HEK293 (cell line): ENCODE measurements around the gene CENPK.

Experiments used
- CTCF ChIA-PET: fragments of 350-600 bp; formaldehyde crosslinking; extraction: SDS; loops from one replicate; lab custom pipeline; 2021; ENCODE audit warnings: antibody characterized with exemption; lab: Yijun Ruan, JAX
- POLR2A ChIA-PET: fragments of 300-600 bp; formaldehyde crosslinking; extraction: SDS; loops from one replicate; lab custom pipeline; 2020; ENCODE audit warnings: antibody characterized with exemption, inconsistent platforms; lab: Yijun Ruan, JAX
- H3K27ac ChIP-seq: fragments of 200-500 bp; sonication (Bioruptor generic); 2 replicates; pipeline ENCODE4 v1.5.1; 2014; ENCODE audit warnings: low read depth, low read length, control low read depth, inconsistent platforms; ENCODE audit errors: extremely low read depth
- H3K36me3 ChIP-seq, 2 experiments: fragments of 200-500 bp in 1 of 2; sonication (Bioruptor generic) in 1 of 2; 1 replicate in 1 of 2; 2 replicates in 1 of 2; pipeline ENCODE4 v1.5.1; 2014 to 2017; ENCODE audit warnings: inconsistent platforms in 2 of 2, low read length in 2 of 2; ENCODE audit not compliant: control insufficient read depth in 2 of 2, insufficient read depth in 1 of 2
- H3K4me1 ChIP-seq: fragments of 200-500 bp; sonication (Bioruptor generic); 2 replicates; pipeline ENCODE4 v1.5.1; 2014; ENCODE audit warnings: mild to moderate bottlenecking, low read length, inconsistent platforms; ENCODE audit not compliant: control insufficient read depth, insufficient read depth
- H3K4me3 ChIP-seq: 2 replicates; pipeline ENCODE4 v1.5.1; 2011; ENCODE audit warnings: low read depth, mild to moderate bottlenecking, control low read depth, low read length, moderate library complexity
- H3K9me3 ChIP-seq: fragments of 200-500 bp; sonication (Bioruptor generic); 2 replicates; pipeline ENCODE4 v1.5.1; 2014; ENCODE audit warnings: low read depth, low read length, inconsistent platforms; ENCODE audit not compliant: control insufficient read depth, insufficient read depth
- FEZF1 ChIP-seq: fragments of 450-650 bp; formaldehyde crosslinking; IDR thresholded peaks from 2 replicates; pipeline ENCODE4 v1.5.1; 2016; ENCODE audit warnings: missing biosample characterization, missing genetic modification characterization
- GFI1B ChIP-seq: fragments of 450-650 bp; formaldehyde crosslinking; IDR thresholded peaks from 2 replicates; pipeline ENCODE4 v1.5.1; 2016; ENCODE audit warnings: missing biosample characterization, missing genetic modification characterization
- HOXC10 ChIP-seq: sonication (generic); formaldehyde crosslinking; IDR thresholded peaks from 2 replicates; pipeline ENCODE4 v1.8.1; 2023; ENCODE audit warnings: mild to moderate bottlenecking, missing genetic modification reagents
- PATZ1 ChIP-seq: fragments of 450-650 bp; formaldehyde crosslinking; IDR thresholded peaks from 2 replicates; pipeline ENCODE4 v1.5.1; 2016; ENCODE audit warnings: missing biosample characterization, missing genetic modification characterization
- PRDM10 ChIP-seq: fragments of 450-650 bp; formaldehyde crosslinking; IDR thresholded peaks from 2 replicates; pipeline ENCODE4 v1.5.1; 2016; ENCODE audit warnings: missing biosample characterization, missing genetic modification characterization
- PRDM6 ChIP-seq: fragments of 450-650 bp; formaldehyde crosslinking; IDR thresholded peaks from 2 replicates; pipeline ENCODE4 v1.5.1; 2017; ENCODE audit warnings: missing biosample characterization, missing genetic modification characterization
- WT1 ChIP-seq: fragments of 450-650 bp; formaldehyde crosslinking; IDR thresholded peaks from 2 replicates; pipeline ENCODE4 v1.5.1; 2016; ENCODE audit warnings: missing biosample characterization, missing genetic modification characterization
- YY1 ChIP-seq: fragments of 450-650 bp; formaldehyde crosslinking; IDR thresholded peaks from 2 replicates; pipeline ENCODE4 v1.5.1; 2018; ENCODE audit warnings: missing biosample characterization, missing genetic modification characterization
- ZBTB1 ChIP-seq: fragments of 450-650 bp; formaldehyde crosslinking; IDR thresholded peaks from 2 replicates; pipeline ENCODE4 v1.5.1; 2016; ENCODE audit warnings: missing biosample characterization, missing genetic modification characterization
- ZBTB21 ChIP-seq: fragments of 450-650 bp; formaldehyde crosslinking; IDR thresholded peaks from 2 replicates; pipeline ENCODE4 v1.5.1; 2017; ENCODE audit warnings: missing biosample characterization, missing genetic modification characterization
- ZBTB44 ChIP-seq: fragments of 450-650 bp; IDR thresholded peaks from 2 replicates; pipeline ENCODE4 v1.5.1; 2018; ENCODE audit warnings: missing biosample characterization, mild to moderate bottlenecking, missing genetic modification characterization
- ZBTB8A ChIP-seq: fragments of 450-650 bp; formaldehyde crosslinking; IDR thresholded peaks from 2 replicates; pipeline ENCODE4 v1.5.1; 2016; ENCODE audit warnings: missing biosample characterization, missing genetic modification characterization
- ZEB2 ChIP-seq: fragments of 450-650 bp; formaldehyde crosslinking; IDR thresholded peaks from 2 replicates; pipeline ENCODE4 v1.5.1; 2016; ENCODE audit warnings: missing biosample characterization, missing genetic modification characterization
- ZNF280C ChIP-seq: fragments of 450-650 bp; formaldehyde crosslinking; IDR thresholded peaks from 2 replicates; pipeline ENCODE4 v1.5.1; 2016; ENCODE audit warnings: missing biosample characterization, missing genetic modification characterization
- ZNF362 ChIP-seq: fragments of 450-650 bp; formaldehyde crosslinking; IDR thresholded peaks from 2 replicates; pipeline ENCODE4 v1.5.1; 2016; ENCODE audit warnings: missing biosample characterization, missing genetic modification characterization
- ZNF423 ChIP-seq: fragments of 450-650 bp; formaldehyde crosslinking; IDR thresholded peaks from 2 replicates; pipeline ENCODE4 v1.5.1; 2016; ENCODE audit warnings: missing biosample characterization, missing genetic modification characterization
- ZNF449 ChIP-seq: fragments of 450-650 bp; formaldehyde crosslinking; IDR thresholded peaks from 2 replicates; pipeline ENCODE4 v1.5.1; 2017; ENCODE audit warnings: missing biosample characterization, mild to moderate bottlenecking, missing genetic modification characterization, moderate library complexity
- ZNF600 ChIP-seq: fragments of 450-650 bp; formaldehyde crosslinking; IDR thresholded peaks from 2 replicates; pipeline ENCODE4 v1.5.1; 2016; ENCODE audit warnings: missing biosample characterization, missing genetic modification characterization

Gene CENPK

GRCh38 chr5:65481171-65481581 lies 81.8 kb downstream of the CENPK start:
- TF ChIP-seq ZNF600 (tag by site-specific recombination) (no peak), HOXC10 (CRISPR knock-in tag) (no peak), ZBTB1 (no peak), ZNF280C (tag by site-specific recombination) (no peak), ZNF362 (tag by site-specific recombination) (peak; percentile 96), ZBTB21 (tag by site-specific recombination) (no peak), PRDM6 (peak; percentile 63), ZNF449 (tag by site-specific recombination) (no peak), ZBTB8A (tag by site-specific recombination) (no peak)
- Histone ChIP-seq H3K36me3 (no peaks in the 10 kb centered on the region), H3K4me3 (peak overlapping the region; percentile 54), H3K27ac (peak overlapping the region; percentile 85), H3K9me3 (no peaks in the 10 kb centered on the region), H3K4me1 (peaks cover 22% of the 10 kb centered on the region)
- ChIA-PET CTCF (interaction anchor here (0.6 to 3.9 kb wide), 6 partner anchors 152 to 670 kb away, joined by 3 to 48 read pairs (median 3); no protein-coding TSS in a partner anchor), POLR2A (interaction anchor here (0.6 to 1.6 kb wide), 4 partner anchors 148 to 378 kb away, joined by 3 to 5 read pairs (median 4); no protein-coding TSS in a partner anchor)

GRCh38 chr5:65480306-65480865 lies 82.6 kb downstream of the CENPK start:
- CTCF ChIA-PET, result interaction anchor here (0.7 to 1.0 kb wide), 2 partner anchors 129 to 395 kb away, joined by 3 read pairs; no protein-coding TSS in a partner anchor
- Histone ChIP-seq H3K4me3 (peak overlapping the region; percentile 54), H3K36me3 (no peaks in the 10 kb centered on the region), H3K27ac (peak overlapping the region; percentile 85), H3K4me1 (peaks cover 22% of the 10 kb centered on the region), H3K9me3 (no peaks in the 10 kb centered on the region)
- POLR2A ChIA-PET, result interaction anchor here (0.6 to 1.6 kb wide), 5 partner anchors 36 to 490 kb away, joined by 3 to 7 read pairs (median 4); no protein-coding TSS in a partner anchor
- TF ChIP-seq GFI1B (tag by site-specific recombination) (no peak), PRDM10 (tag by site-specific recombination) (peak; percentile 85), ZNF423 (tag by site-specific recombination) (no peak), WT1 (tag by site-specific recombination) (peak; percentile 56), ZEB2 (peak; percentile 45; the same call in 1 of the 2 replicates), YY1 (tag by site-specific recombination) (no peak), PATZ1 (tag by site-specific recombination) (peak; percentile 72; the same call in 1 of the 2 replicates), ZBTB8A (tag by site-specific recombination) (0 out of 2 replicates have a peak, but pooled peaks have one; percentile 29), ZBTB44 (tag by site-specific recombination) (peak; percentile 75), FEZF1 (peak; percentile 64)
